GM12892 (cell line): Measurements from ENCODE around the gene MRPL33.

Experiments
- POLR2A ChIP-seq: IDR thresholded peaks from 2 replicates; pipeline ENCODE4 v1.6.1; 2011; ENCODE audit warnings: low read depth, low read length, control low read depth
- POLR2AphosphoS5 ChIP-seq: IDR thresholded peaks from 2 replicates; pipeline ENCODE4 v1.6.1; 2011; ENCODE audit warnings: low read depth, low read length, control low read depth
- TAF1 ChIP-seq: IDR thresholded peaks from 2 replicates; pipeline ENCODE4 v1.6.1; 2011; ENCODE audit warnings: low read depth, mild to moderate bottlenecking, control low read depth, low read length, borderline replicate concordance

GRCh38 chr2:27823135-27823534 is 51.6 kb downstream of the MRPL33 start:
- no peak for TF ChIP-seq TAF1
- TF ChIP-seq POLR2A, result no peak
- TF ChIP-seq POLR2AphosphoS5, result no peak
